ENCODE data around the gene MS4A4A.
A peak's percentile ranks its signal among the peaks of the same experiment; 100 is the strongest.

Gene MS4A4A

DNA sequence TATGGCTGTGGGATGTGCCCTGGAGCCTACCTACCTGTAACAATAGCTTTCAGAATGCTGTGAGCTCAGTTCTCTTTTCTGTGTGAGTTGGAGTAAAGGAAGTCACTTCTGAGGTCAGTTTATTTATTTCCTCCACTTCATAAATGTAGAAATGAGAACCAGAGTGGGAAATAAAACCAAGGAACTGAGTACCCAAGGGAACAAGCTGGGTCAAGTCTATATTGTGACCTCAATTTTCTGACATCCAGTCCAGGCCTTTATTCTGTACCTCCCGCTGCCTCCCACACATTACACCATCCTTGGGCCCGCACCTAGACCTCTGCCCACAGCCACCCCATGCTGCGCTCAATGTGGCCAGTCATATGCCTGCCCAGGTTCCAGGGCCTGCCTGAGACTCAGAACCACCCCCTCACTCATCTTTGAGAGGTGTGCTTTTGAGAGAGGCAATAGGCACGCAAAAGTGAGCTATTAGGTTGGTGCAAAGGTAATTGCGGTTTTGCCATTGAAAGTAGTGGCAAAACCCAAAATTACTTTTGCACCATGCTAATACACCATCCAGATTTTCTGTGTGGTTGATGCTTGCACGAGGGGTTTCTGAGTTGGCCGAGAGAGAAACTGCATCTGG, 56.4 kb downstream of the MS4A4A start:
- TF ChIP-seq CTCF (IDR thresholded peaks at IDR 0.05): no peak
- H3K4me3 Mint-ChIP-seq: no peak overlapping the region
- H3K4me1 Mint-ChIP-seq: no peaks in the 10 kb centered on the region
- H3K9me3 Mint-ChIP-seq: peaks cover 5% of the 10 kb centered on the region
- H3K27ac Mint-ChIP-seq: no peak overlapping the region
- peaks cover 6% of the 10 kb centered on the region for H3K27me3 Mint-ChIP-seq (ENCODE audit: low read depth, poor library complexity)
- H3K36me3 Mint-ChIP-seq (ENCODE audit: low read depth): no peaks in the 10 kb centered on the region
- DNase-seq: no peak

- no peaks in the 10 kb centered on the region for H3K9me3 Mint-ChIP-seq
- no peaks in the 10 kb centered on the region for H3K36me3 Mint-ChIP-seq (ENCODE audit: low read depth)
- H3K27me3 Mint-ChIP-seq (ENCODE audit: low read depth, poor library complexity): peaks cover 6% of the 10 kb centered on the region
- no peak for TF ChIP-seq CTCF (IDR thresholded peaks at IDR 0.05)
- H3K4me1 Mint-ChIP-seq: no peaks in the 10 kb centered on the region
- no peak overlapping the region for H3K27ac Mint-ChIP-seq
- no peak overlapping the region for H3K4me3 Mint-ChIP-seq
- DNase-seq: no peak
These were observed 57.6 kb downstream of the MS4A4A start for GRCh38 chr11:60338053-60338452.

DNA sequence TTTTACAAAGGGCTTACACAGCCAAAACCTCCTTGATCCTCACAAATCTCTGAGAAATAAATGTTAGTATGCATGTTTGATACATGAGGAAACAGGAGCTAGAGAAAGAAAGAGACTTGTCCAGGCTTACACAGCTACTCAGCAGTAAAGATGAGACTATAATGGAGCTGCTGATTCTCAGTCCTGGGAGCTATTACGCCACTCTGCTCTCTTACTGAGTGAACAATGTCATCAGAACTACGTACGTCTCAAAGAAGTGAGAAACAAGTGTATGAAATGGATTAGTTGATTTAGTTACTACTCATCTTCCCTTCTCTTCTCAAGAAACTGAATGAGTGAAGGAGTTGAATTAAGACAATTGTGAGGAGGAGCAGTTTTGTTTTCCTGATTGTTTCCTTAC, 58.9 kb downstream of the MS4A4A start:
- Mint-ChIP-seq H3K9me3 (no peaks in the 10 kb centered on the region), H3K4me3 (no peak overlapping the region), H3K27ac (no peak overlapping the region), H3K27me3 (ENCODE audit: low read depth, poor library complexity) (peaks cover 6% of the 10 kb centered on the region), H3K4me1 (no peaks in the 10 kb centered on the region), H3K36me3 (ENCODE audit: low read depth) (no peaks in the 10 kb centered on the region)
- TF ChIP-seq CTCF (IDR thresholded peaks at IDR 0.05): no peak
- no peak for DNase-seq

GRCh38 chr11:60343094-60343704, 62.7 kb downstream of the MS4A4A start:
- peak; percentile 71 for TF ChIP-seq CTCF (IDR thresholded peaks at IDR 0.05)
- H3K4me3 Mint-ChIP-seq: no peak overlapping the region

DNA sequence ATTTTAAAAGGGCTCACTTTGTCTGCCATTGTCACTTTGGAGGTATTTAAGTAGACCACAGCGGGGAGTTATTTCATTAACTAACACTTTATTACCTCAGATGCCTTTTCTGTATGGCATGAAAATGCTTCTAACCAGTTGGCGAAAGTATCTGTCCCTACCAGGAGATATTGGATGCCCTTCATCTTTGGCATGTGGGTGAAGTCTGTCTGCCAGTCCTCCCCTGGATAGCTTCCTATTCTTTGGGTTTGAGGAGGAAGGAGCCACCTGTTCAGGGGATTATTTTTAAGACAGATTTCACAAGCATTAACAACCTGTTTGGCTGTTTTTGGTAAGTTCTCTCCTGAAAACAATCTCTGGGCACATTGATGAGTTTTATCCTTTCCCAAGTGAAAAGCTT, 63.7 kb downstream of the MS4A4A start:
- H3K27me3 Mint-ChIP-seq (ENCODE audit: low read depth, poor library complexity): peaks cover 6% of the 10 kb centered on the region
- TF ChIP-seq CTCF (IDR thresholded peaks at IDR 0.05): no peak
- no peaks in the 10 kb centered on the region for H3K9me3 Mint-ChIP-seq
- no peaks in the 10 kb centered on the region for H3K4me1 Mint-ChIP-seq
- H3K27ac Mint-ChIP-seq: no peak overlapping the region
- H3K36me3 Mint-ChIP-seq (ENCODE audit: low read depth): no peaks in the 10 kb centered on the region
- no peak for DNase-seq
- no peak overlapping the region for H3K4me3 Mint-ChIP-seq

More at GRCh38 chr11:60343094-60343704, 62.7 kb downstream of the MS4A4A start:
- DNase-seq: no peak
- Mint-ChIP-seq H3K27ac (no peak overlapping the region), H3K4me1 (no peaks in the 10 kb centered on the region), H3K27me3 (ENCODE audit: low read depth, poor library complexity) (peaks cover 8% of the 10 kb centered on the region), H3K9me3 (no peaks in the 10 kb centered on the region), H3K36me3 (ENCODE audit: low read depth) (no peaks in the 10 kb centered on the region)

GRCh38 chr11:60345489-60345888, 65.0 kb downstream of the MS4A4A start:
- no peak overlapping the region for H3K4me3 Mint-ChIP-seq
- H3K27ac Mint-ChIP-seq: no peak overlapping the region
- H3K4me1 Mint-ChIP-seq: no peaks in the 10 kb centered on the region
- peak; percentile 35 for TF ChIP-seq CTCF (IDR thresholded peaks at IDR 0.05)
- H3K27me3 Mint-ChIP-seq (ENCODE audit: low read depth, poor library complexity): peaks cover 3% of the 10 kb centered on the region
- no peaks in the 10 kb centered on the region for H3K9me3 Mint-ChIP-seq
- peak; percentile 12 for DNase-seq
- no peaks in the 10 kb centered on the region for H3K36me3 Mint-ChIP-seq (ENCODE audit: low read depth)
